PC-9 (cell line): ENCODE results near the gene ERG. TPM values are rescaled to one million over a fixed set of nuclear protein-coding genes. Genes with fewer than 3 reads are reported as not detected.

Experiments used
- BruUV-seq: library from RNA; stranded (reverse); fragments of 400-500 nt; replicated peaks from 2 replicates; lab custom pipeline; 2021; lab: Mats Ljungman, UMichigan
- CTCF ChIA-PET: fragments of 300-600 bp; sonication (Branson Sonifier 250); formaldehyde crosslinking; loops from one replicate; lab custom pipeline; 2022; ENCODE audit warnings: antibody characterized with exemption; lab: Charles Lee
- POLR2A ChIA-PET: fragments of 300-600 bp; sonication (Branson Sonifier 250); formaldehyde crosslinking; loops from one replicate; lab custom pipeline; 2022; ENCODE audit warnings: antibody characterized with exemption; ENCODE audit not compliant: unreplicated experiment; lab: Charles Lee
- DNase-seq, 2 experiments: peaks; one replicate each; pipeline versions ENCODE4 v3.0.0 to v3.0.0-alpha.2; 2015 to 2022; ENCODE audit warnings: mixed read lengths in 1 of 2
- H2AFZ ChIP-seq: fragments of 200-600 bp; sonication (generic); 2 replicates; pipeline ENCODE4 v1.8.1; 2017; ENCODE audit warnings: antibody characterized with exemption
- H3F3A ChIP-seq: fragments of 200-600 bp; sonication (generic); 2 replicates; pipeline ENCODE4 v1.8.1; 2017; ENCODE audit warnings: antibody characterized with exemption, mild to moderate bottlenecking, low read depth; ENCODE audit not compliant: insufficient read depth
- H3K27ac ChIP-seq: fragments of 200-600 bp; sonication (generic); 2 replicates; pipeline ENCODE4 v1.6.1; 2016; ENCODE audit warnings: mixed run types
- H3K27me3 ChIP-seq: fragments of 200-600 bp; sonication (generic); 2 replicates; pipeline ENCODE4 v1.6.1; 2016; ENCODE audit warnings: low read depth, mixed run types; ENCODE audit not compliant: insufficient read depth
- H3K36me3 ChIP-seq: fragments of 200-600 bp; sonication (generic); 2 replicates; pipeline ENCODE4 v1.6.1; 2016; ENCODE audit warnings: low read depth, mixed run types
- H3K4me1 ChIP-seq: fragments of 200-600 bp; sonication (generic); replicated peaks from 2 replicates; pipeline ENCODE4 v1.6.1; 2016; ENCODE audit warnings: mixed run types; ENCODE audit not compliant: insufficient read depth
- H3K4me2 ChIP-seq: fragments of 200-600 bp; sonication (generic); 2 replicates; pipeline ENCODE4 v1.6.1; 2017; ENCODE audit warnings: mixed run types
- H3K4me3 ChIP-seq: fragments of 200-600 bp; sonication (generic); 2 replicates; pipeline ENCODE4 v1.6.1; 2016; ENCODE audit warnings: mixed run types
- H3K79me2 ChIP-seq: fragments of 200-600 bp; sonication (generic); 2 replicates; pipeline ENCODE4 v1.6.1; 2017; ENCODE audit warnings: low read depth, mixed run types
- H3K9me2 ChIP-seq: fragments of 200-600 bp; sonication (generic); 2 replicates; pipeline ENCODE4 v1.8.1; 2017; ENCODE audit warnings: mild to moderate bottlenecking; ENCODE audit not compliant: insufficient read depth
- H3K9me3 ChIP-seq: fragments of 200-600 bp; sonication (generic); 2 replicates; pipeline ENCODE4 v1.8.1; 2016; ENCODE audit warnings: low read depth; ENCODE audit not compliant: insufficient read depth
- H4K20me1 ChIP-seq: fragments of 200-600 bp; sonication (generic); 2 replicates; pipeline ENCODE4 v1.8.1; 2017; ENCODE audit not compliant: insufficient read depth
- EZH2 ChIP-seq: fragments of 200-600 bp; sonication (generic); IDR thresholded peaks from 2 replicates; pipeline ENCODE4 v1.8.0; 2017; ENCODE audit warnings: antibody characterized with exemption, low read depth
- intact Hi-C: fragments of 100-400 bp; cut with micrococcal nuclease; formaldehyde crosslinking; loops from one replicate; pipeline ENCODE4 v1.10.0; 2022; ENCODE audit not compliant: unreplicated experiment
- total RNA-seq: library from RNA; stranded (reverse); gene quantifications from 2 replicates; pipeline ENCODE4 v1.2.3, GENCODE V29; 2021
- TF ChIP-seq, protein P1 (sequence below): fragments of 200-600 bp; sonication (generic); conservative IDR thresholded peaks from 2 replicates; pipeline ENCODE4 v1.6.1; 2017; ENCODE audit warnings: mixed run types, antibody characterized with exemption, mild to moderate bottlenecking, moderate library complexity

ERG gene
- total RNA-seq, 1 experiment from 2014 or later: not detected

DNA sequence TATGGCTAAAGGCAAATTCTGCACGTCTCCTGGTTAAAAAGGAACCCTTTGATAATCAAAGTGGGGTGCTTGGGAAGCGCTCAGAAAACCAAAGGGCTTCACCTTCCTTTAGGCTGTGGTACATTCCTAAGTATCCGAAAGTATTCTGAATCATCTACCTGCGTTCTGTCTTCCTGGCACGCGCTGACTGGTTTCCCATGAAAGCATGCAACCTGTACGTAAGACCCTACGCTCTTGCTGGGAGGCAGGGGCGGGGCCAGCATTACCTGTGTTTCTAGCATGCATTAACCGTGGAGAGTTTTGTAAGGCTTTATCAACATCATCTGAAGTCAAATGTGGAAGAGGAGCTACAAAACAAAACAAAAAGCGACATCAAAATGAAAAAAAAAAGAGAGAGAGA is 96.0 kb downstream of the ERG start:
- H3K4me3 ChIP-seq: no peak overlapping the region
- DNase-seq: no peak
- POLR2A ChIA-PET: no interaction called here

DNA sequence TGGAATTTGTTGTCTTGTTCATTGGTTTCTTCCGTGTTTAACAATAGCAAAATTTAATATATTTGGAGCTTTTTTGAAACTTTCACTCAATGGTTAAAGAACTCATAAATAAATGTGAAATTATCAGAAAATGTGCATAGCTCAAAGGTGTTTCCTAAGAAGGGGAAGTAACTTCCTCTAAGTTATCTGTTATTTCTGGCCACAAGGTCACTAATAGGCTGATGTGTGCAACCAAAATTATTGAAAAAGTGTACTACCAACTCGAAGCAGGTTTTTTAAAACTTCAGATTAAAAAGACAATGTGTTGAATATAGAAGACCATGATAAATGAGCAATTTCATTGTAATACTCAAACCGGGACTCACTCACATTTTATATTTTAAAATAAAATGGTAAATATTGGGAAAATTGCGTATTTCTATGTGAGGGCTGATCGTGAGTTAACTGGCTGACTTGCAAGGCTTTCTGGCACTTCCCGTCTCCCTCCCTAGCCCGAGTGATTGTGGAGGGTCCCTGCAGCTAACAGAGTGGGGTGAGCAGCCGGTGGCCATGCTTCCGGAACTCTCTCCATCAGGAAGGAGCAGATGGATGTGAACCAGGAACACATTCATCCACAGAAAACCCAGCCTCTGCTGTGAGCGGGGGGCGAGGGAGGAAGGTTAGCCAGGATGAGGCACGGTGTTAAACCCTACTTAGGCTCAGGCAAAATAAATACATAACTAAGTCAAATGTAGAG is 96.9 kb downstream of the ERG start:
- no peaks in the 10 kb centered on the region for H3K9me3 ChIP-seq
- no peaks in the 10 kb centered on the region for H3K79me2 ChIP-seq
- intact Hi-C loops: no loop called here
- H3F3A ChIP-seq: no peaks in the 10 kb centered on the region
- H3K36me3 ChIP-seq: no peaks in the 10 kb centered on the region
- H3K27ac ChIP-seq: no peak overlapping the region
- no peak overlapping the region for H3K4me2 ChIP-seq
- H3K27me3 ChIP-seq: peaks cover 28% of the 10 kb centered on the region
- H3K4me3 ChIP-seq: no peak overlapping the region
- no peak for DNase-seq
- ChIA-PET POLR2A (no interaction called here), CTCF (no interaction called here)
- H3K9me2 ChIP-seq: no peaks in the 10 kb centered on the region
- H3K4me1 ChIP-seq: no peaks in the 10 kb centered on the region
- TF ChIP-seq, protein P1, sequence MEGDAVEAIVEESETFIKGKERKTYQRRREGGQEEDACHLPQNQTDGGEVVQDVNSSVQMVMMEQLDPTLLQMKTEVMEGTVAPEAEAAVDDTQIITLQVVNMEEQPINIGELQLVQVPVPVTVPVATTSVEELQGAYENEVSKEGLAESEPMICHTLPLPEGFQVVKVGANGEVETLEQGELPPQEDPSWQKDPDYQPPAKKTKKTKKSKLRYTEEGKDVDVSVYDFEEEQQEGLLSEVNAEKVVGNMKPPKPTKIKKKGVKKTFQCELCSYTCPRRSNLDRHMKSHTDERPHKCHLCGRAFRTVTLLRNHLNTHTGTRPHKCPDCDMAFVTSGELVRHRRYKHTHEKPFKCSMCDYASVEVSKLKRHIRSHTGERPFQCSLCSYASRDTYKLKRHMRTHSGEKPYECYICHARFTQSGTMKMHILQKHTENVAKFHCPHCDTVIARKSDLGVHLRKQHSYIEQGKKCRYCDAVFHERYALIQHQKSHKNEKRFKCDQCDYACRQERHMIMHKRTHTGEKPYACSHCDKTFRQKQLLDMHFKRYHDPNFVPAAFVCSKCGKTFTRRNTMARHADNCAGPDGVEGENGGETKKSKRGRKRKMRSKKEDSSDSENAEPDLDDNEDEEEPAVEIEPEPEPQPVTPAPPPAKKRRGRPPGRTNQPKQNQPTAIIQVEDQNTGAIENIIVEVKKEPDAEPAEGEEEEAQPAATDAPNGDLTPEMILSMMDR: no peak
- no peak for TF ChIP-seq EZH2
- no peaks in the 10 kb centered on the region for H4K20me1 ChIP-seq
- BruUV-seq: no TSS peak
- no peak overlapping the region for H2AFZ ChIP-seq

More for the DNA sequence above, 96.0 kb downstream of the ERG start:
- TF ChIP-seq, protein P1: no peak
- TF ChIP-seq EZH2: no peak
- H3K27me3 ChIP-seq: peaks cover 28% of the 10 kb centered on the region
- no peaks in the 10 kb centered on the region for H3K79me2 ChIP-seq
- no peaks in the 10 kb centered on the region for H3K4me1 ChIP-seq
- H3K9me2 ChIP-seq: no peaks in the 10 kb centered on the region
- no peaks in the 10 kb centered on the region for H3K9me3 ChIP-seq
- intact Hi-C loops: no loop called here
- CTCF ChIA-PET: no interaction called here
- H3K4me2 ChIP-seq: no peak overlapping the region
- no TSS peak for BruUV-seq
- no peak overlapping the region for H2AFZ ChIP-seq
- no peaks in the 10 kb centered on the region for H3K36me3 ChIP-seq
- H3F3A ChIP-seq: no peaks in the 10 kb centered on the region
- H3K27ac ChIP-seq: no peak overlapping the region
- no peaks in the 10 kb centered on the region for H4K20me1 ChIP-seq

DNA sequence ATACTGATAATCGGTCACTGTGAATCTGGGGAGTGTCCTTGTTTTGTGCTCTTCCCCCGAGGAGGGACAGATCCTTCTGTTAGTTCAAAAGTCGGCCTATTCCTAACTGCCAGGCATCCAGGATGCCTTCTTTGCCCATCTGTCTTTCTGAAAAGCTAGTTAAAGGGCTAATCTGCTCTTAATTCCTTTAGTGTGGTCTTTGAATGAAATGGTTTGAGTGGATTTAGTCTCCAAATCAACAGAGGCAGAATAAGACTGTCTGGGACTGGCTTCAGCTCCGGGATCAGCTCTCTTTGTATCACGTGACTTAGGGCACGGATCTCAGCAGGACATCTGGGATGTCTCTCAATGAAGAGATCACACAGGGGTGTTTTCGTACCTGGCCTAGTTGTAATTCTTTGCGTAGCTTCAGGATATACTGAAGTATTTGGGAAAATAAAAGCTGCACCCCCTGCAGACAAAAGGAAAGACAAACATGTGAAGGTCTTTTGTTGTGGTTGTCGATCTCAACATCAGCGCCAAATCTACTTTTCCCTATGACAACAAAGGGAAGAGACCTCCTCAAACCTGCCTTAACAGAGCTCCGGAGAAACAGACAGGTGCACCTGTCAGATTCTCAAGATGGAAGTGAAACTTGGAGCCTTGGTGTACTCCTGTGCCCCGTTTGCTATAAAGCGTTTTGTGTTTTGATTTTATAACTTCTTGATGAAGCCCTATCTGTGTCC is 97.9 kb downstream of the ERG start:
- H3K9me2 ChIP-seq: no peaks in the 10 kb centered on the region
- POLR2A ChIA-PET: no interaction called here
- H3K36me3 ChIP-seq: no peaks in the 10 kb centered on the region
- no peak overlapping the region for H2AFZ ChIP-seq
- no peaks in the 10 kb centered on the region for H3F3A ChIP-seq
- no peaks in the 10 kb centered on the region for H3K4me1 ChIP-seq
- no peak overlapping the region for H3K4me2 ChIP-seq
- H3K4me3 ChIP-seq: no peak overlapping the region
- H3K79me2 ChIP-seq: no peaks in the 10 kb centered on the region
- no peak for DNase-seq
- CTCF ChIA-PET: no interaction called here
- no peak for TF ChIP-seq EZH2
- TF ChIP-seq, protein P1: no peak
- no peaks in the 10 kb centered on the region for H4K20me1 ChIP-seq
- no TSS peak for BruUV-seq
- H3K27me3 ChIP-seq: peaks cover 29% of the 10 kb centered on the region
- H3K27ac ChIP-seq: no peak overlapping the region
- H3K9me3 ChIP-seq: no peaks in the 10 kb centered on the region
- intact Hi-C loops: no loop called here
